ENCODE data around the gene ITIH4. TPM values are rescaled to one million over a fixed set of nuclear protein-coding genes. Genes with fewer than 3 reads are reported as not detected.

The ITIH4 gene
- polyA plus RNA-seq, 3 donors: 0.59 to 47.7 TPM; not detected in 1

- no peaks in the 10 kb centered on the region for H3K4me1 ChIP-seq (ENCODE audit: control insufficient read depth in 1 of 2, insufficient read depth in 2 of 2, low read length in 2 of 2)
- no peaks in the 10 kb centered on the region for H3K9me3 Mint-ChIP-seq
- H3K27me3 Mint-ChIP-seq (ENCODE audit: low read depth in 3 of 3): peaks cover 0 to 4% (median 2%) of the 10 kb centered on the region in 3 donors
- H4K20me1 ChIP-seq (ENCODE audit: insufficient read depth, low read length): no peaks in the 10 kb centered on the region
- no peak within 1 kb of the TSS for H3K4me3 ChIP-seq (replicated peaks in 1 of 3; ENCODE audit: low read depth in 2 of 3, low read length in 3 of 3)
- H3K4me3 Mint-ChIP-seq: no peak within 1 kb of the TSS
- H3K79me2 ChIP-seq (ENCODE audit: insufficient read depth, low read length): no peaks in the 10 kb centered on the region
- DNase-seq: no peak
- H3K9ac ChIP-seq (ENCODE audit: insufficient read depth, low read length, poor library complexity, severe bottlenecking): no peak within 1 kb of the TSS
- no peaks in the 10 kb centered on the region for H3K27me3 ChIP-seq (ENCODE audit: control insufficient read depth in 2 of 2, insufficient read depth in 2 of 2, low read length in 2 of 2)
- H3K4me2 ChIP-seq (replicated peaks; ENCODE audit: extremely low read depth, low read length, poor library complexity, severe bottlenecking): no peak within 1 kb of the TSS
- peaks cover 44 to 61% of the 10 kb centered on the region in 2 donors for H3K36me3 Mint-ChIP-seq
- WGBS (ENCODE audit: insufficient coverage): 96% methylated on average over 4 of the region's 11 CpGs
- H2AFZ ChIP-seq (ENCODE audit: insufficient read depth, low read depth, low read length, poor library complexity, severe bottlenecking): no peak within 1 kb of the TSS
- TF ChIP-seq CTCF (IDR thresholded peaks at IDR 0.05): no peak
- H3K36me3 ChIP-seq (replicated peaks in 1 of 2; ENCODE audit: control insufficient read depth in 1 of 2, insufficient read depth in 2 of 2, low read length in 2 of 2): peaks cover 38 to 72% of the 10 kb centered on the region in 2 donors
- no peak within 1 kb of the TSS for H3K27ac ChIP-seq (ENCODE audit: low read depth in 1 of 2, low read length in 2 of 2)
- peak within 1 kb of the TSS in 2 of 7 donors; percentile 65 to 68 for H3K27ac Mint-ChIP-seq
- intact Hi-C loops (cut with micrococcal nuclease): no loop called here
- H3K4me1 Mint-ChIP-seq: peaks cover 8% of the 10 kb centered on the region
- H3K9me3 ChIP-seq (replicated peaks in 1 of 2; ENCODE audit: control insufficient read depth in 1 of 2, insufficient read depth in 1 of 2, low read length in 2 of 2): no peaks in the 10 kb centered on the region
Measured at GRCh38 chr3:52834871-52835501, 4.5 kb upstream of the ITIH4 start, which contains the start of gene MUSTN1. MUSTN1 (minus strand) TSS chr3:52835019; CDS start chr3:52834948, 71 bp downstream.

- no peak overlapping the region for H2AFZ ChIP-seq (ENCODE audit: insufficient read depth, low read depth, low read length, poor library complexity, severe bottlenecking)
- H3K4me2 ChIP-seq (replicated peaks; ENCODE audit: extremely low read depth, low read length, poor library complexity, severe bottlenecking): no peak overlapping the region
- H3K27me3 Mint-ChIP-seq (ENCODE audit: low read depth in 3 of 3): peaks cover 0 to 4% (median 2%) of the 10 kb centered on the region in 3 donors
- no peak overlapping the region for H3K4me3 ChIP-seq (replicated peaks in 1 of 3; ENCODE audit: low read depth in 2 of 3, low read length in 3 of 3)
- 97% methylated on average over 11 of the region's 14 CpGs for WGBS (ENCODE audit: insufficient coverage)
- peak overlapping the region in 2 of 7 donors; percentile 5 to 12 for H3K27ac Mint-ChIP-seq
- H4K20me1 ChIP-seq (ENCODE audit: insufficient read depth, low read length): no peaks in the 10 kb centered on the region
- H3K9ac ChIP-seq (ENCODE audit: insufficient read depth, low read length, poor library complexity, severe bottlenecking): no peak overlapping the region
- H3K9me3 ChIP-seq (replicated peaks in 1 of 2; ENCODE audit: control insufficient read depth in 1 of 2, insufficient read depth in 1 of 2, low read length in 2 of 2): no peaks in the 10 kb centered on the region
- H3K4me1 ChIP-seq (ENCODE audit: control insufficient read depth in 1 of 2, insufficient read depth in 2 of 2, low read length in 2 of 2): no peaks in the 10 kb centered on the region
- H3K9me3 Mint-ChIP-seq: no peaks in the 10 kb centered on the region
- no peak for DNase-seq
- peaks cover 36 to 48% of the 10 kb centered on the region in 2 donors for H3K36me3 Mint-ChIP-seq
- TF ChIP-seq CTCF (IDR thresholded peaks at IDR 0.05): no peak
- H3K36me3 ChIP-seq (replicated peaks in 1 of 2; ENCODE audit: control insufficient read depth in 1 of 2, insufficient read depth in 2 of 2, low read length in 2 of 2): peaks cover 30 to 56% of the 10 kb centered on the region in 2 donors
- no peaks in the 10 kb centered on the region for H3K79me2 ChIP-seq (ENCODE audit: insufficient read depth, low read length)
- H3K27me3 ChIP-seq (ENCODE audit: control insufficient read depth in 2 of 2, insufficient read depth in 2 of 2, low read length in 2 of 2): no peaks in the 10 kb centered on the region
- no peak overlapping the region for H3K27ac ChIP-seq (ENCODE audit: low read depth in 1 of 2, low read length in 2 of 2)
- H3K4me3 Mint-ChIP-seq: no peak overlapping the region
- H3K4me1 Mint-ChIP-seq: peaks cover 8% of the 10 kb centered on the region
- intact Hi-C loops (cut with micrococcal nuclease): no loop called here
Measured at GRCh38 chr3:52833202-52833601, 2.7 kb upstream of the ITIH4 start.
